Parathyroid adenoma (tissue), 2 donors: ENCODE results near the gene ST3GAL3.

Experiments used
- H2AFZ ChIP-seq: fragments of 300-600 bp; sonication (generic); one replicate; pipeline ENCODE4 v1.7.0; 2017; ENCODE audit warnings: antibody characterized with exemption, mild to moderate bottlenecking
- H3K27ac ChIP-seq: fragments of 300-600 bp; sonication (generic); one replicate; pipeline ENCODE4 v1.7.0; 2017
- H3K27me3 ChIP-seq: fragments of 300-600 bp; sonication (generic); one replicate; pipeline ENCODE4 v1.7.0; 2017; ENCODE audit warnings: low read length; ENCODE audit not compliant: control insufficient read depth, insufficient read depth
- H3K36me3 ChIP-seq: fragments of 300-600 bp; sonication (generic); one replicate; pipeline ENCODE4 v1.7.0; 2017; ENCODE audit warnings: low read length; ENCODE audit not compliant: control insufficient read depth, insufficient read depth
- H3K4me1 ChIP-seq: fragments of 300-600 bp; sonication (generic); one replicate; pipeline ENCODE4 v1.7.0; 2017; ENCODE audit warnings: control low read depth
- H3K4me2 ChIP-seq: fragments of 300-600 bp; sonication (generic); one replicate; pipeline ENCODE4 v1.7.0; 2017; ENCODE audit warnings: low read length
- H3K4me3 ChIP-seq: fragments of 300-600 bp; sonication (generic); one replicate; pipeline ENCODE4 v1.7.0; 2017; ENCODE audit warnings: low read depth, low read length
- H3K79me2 ChIP-seq: fragments of 300-600 bp; sonication (generic); one replicate; pipeline ENCODE4 v1.7.0; 2017; ENCODE audit warnings: control low read depth
- H3K9ac ChIP-seq: fragments of 300-600 bp; sonication (generic); one replicate; pipeline ENCODE4 v1.7.0; 2017; ENCODE audit warnings: mild to moderate bottlenecking
- H3K9me3 ChIP-seq: fragments of 300-600 bp; sonication (generic); one replicate; pipeline ENCODE4 v1.7.0; 2017; ENCODE audit warnings: low read length; ENCODE audit not compliant: control insufficient read depth
- CTCF ChIP-seq: fragments of 300-600 bp; sonication (generic); IDR thresholded peaks from one replicate; pipeline ENCODE4 v1.7.0; 2017; ENCODE audit warnings: antibody characterized with exemption, mild to moderate bottlenecking
- donor health status: primary hyperparathyroidism.

ST3GAL3 gene

GRCh38 chr1:43786201-43786958, 79.0 kb downstream of the ST3GAL3 start:
- Histone ChIP-seq H3K4me2 (no peak overlapping the region), H3K27me3 (no peaks in the 10 kb centered on the region), H2AFZ (no peak overlapping the region), H3K36me3 (no peaks in the 10 kb centered on the region), H3K4me3 (no peak overlapping the region), H3K4me1 (no peaks in the 10 kb centered on the region), H3K9me3 (no peaks in the 10 kb centered on the region), H3K9ac (no peak overlapping the region), H3K79me2 (no peaks in the 10 kb centered on the region), H3K27ac (no peak overlapping the region)
- TF ChIP-seq CTCF = no peak

- H3K4me3 ChIP-seq = no peak overlapping the region
These were observed 79.6 kb downstream of the ST3GAL3 start for GRCh38 chr1:43786960-43787359.

GRCh38 chr1:43789604-43790550, 82.5 kb downstream of the ST3GAL3 start:
- H3K4me1 ChIP-seq = no peaks in the 10 kb centered on the region
- H3K36me3 ChIP-seq = no peaks in the 10 kb centered on the region
- H3K27ac ChIP-seq = no peak overlapping the region
- no peak for TF ChIP-seq CTCF
- no peak overlapping the region for H2AFZ ChIP-seq
- no peaks in the 10 kb centered on the region for H3K27me3 ChIP-seq
- H3K79me2 ChIP-seq = no peaks in the 10 kb centered on the region
- H3K9me3 ChIP-seq = no peaks in the 10 kb centered on the region
- no peak overlapping the region for H3K9ac ChIP-seq
- H3K4me2 ChIP-seq = no peak overlapping the region
- H3K4me3 ChIP-seq = no peak overlapping the region

More at GRCh38 chr1:43786960-43787359, 79.6 kb downstream of the ST3GAL3 start:
- Histone ChIP-seq H3K9me3 (no peaks in the 10 kb centered on the region), H2AFZ (no peak overlapping the region), H3K4me1 (no peaks in the 10 kb centered on the region), H3K9ac (no peak overlapping the region), H3K36me3 (no peaks in the 10 kb centered on the region), H3K4me2 (no peak overlapping the region), H3K27me3 (no peaks in the 10 kb centered on the region), H3K79me2 (no peaks in the 10 kb centered on the region), H3K27ac (no peak overlapping the region)
- no peak for TF ChIP-seq CTCF

GRCh38 chr1:43791243-43791642, 83.9 kb downstream of the ST3GAL3 start:
- TF ChIP-seq CTCF = no peak
- no peak overlapping the region for H3K4me3 ChIP-seq

More at GRCh38 chr1:43791243-43791642, 83.9 kb downstream of the ST3GAL3 start:
- H3K4me1 ChIP-seq = no peaks in the 10 kb centered on the region
- no peak overlapping the region for H2AFZ ChIP-seq
- H3K4me2 ChIP-seq = no peak overlapping the region
- no peak overlapping the region for H3K9ac ChIP-seq
- no peaks in the 10 kb centered on the region for H3K36me3 ChIP-seq
- no peaks in the 10 kb centered on the region for H3K27me3 ChIP-seq
- no peak overlapping the region for H3K27ac ChIP-seq
- no peaks in the 10 kb centered on the region for H3K9me3 ChIP-seq
- no peaks in the 10 kb centered on the region for H3K79me2 ChIP-seq
